HG02840 (cell line): ENCODE results near the gene A4GNT.
"Not testable (repeated sequence)": the region's sequence is repeated elsewhere in the genome, so short reads cannot be mapped to it uniquely, and the experiment has no call there.

Source experiments
- ATAC-seq: cut with Tn5 transposase; IDR thresholded peaks from one replicate; pipeline ENCODE4 v1.9.1; 2021; ENCODE audit warnings: mild to moderate bottlenecking, moderate library complexity, moderate number of reproducible peaks; ENCODE audit not compliant: unreplicated experiment, low FRiP score

Gene A4GNT

DNA sequence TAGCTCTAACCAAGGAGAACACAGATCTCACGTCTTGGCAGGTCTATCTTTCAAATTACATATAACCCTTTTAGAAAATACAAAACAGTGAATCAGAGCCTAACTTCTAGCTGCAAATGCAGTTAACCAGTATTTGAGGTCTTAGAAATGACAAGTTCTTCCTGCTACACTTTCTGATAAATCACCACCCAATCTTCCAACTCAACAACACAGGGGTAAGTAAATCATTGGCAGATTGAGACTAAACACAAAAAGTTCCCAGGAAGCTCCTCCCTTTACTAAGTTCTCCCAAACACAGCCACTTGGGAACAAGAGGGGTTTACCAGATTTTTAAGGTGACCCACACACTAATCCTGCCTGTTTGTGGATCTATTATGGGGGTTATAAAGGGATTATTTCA is at the start of gene A4GNT:
Gene A4GNT, minus strand, starts transcription at position 152 of the 400 bp plus-strand sequence. CDS start 1,134 bp downstream, outside the sequence.
- ATAC-seq: no peak

DNA sequence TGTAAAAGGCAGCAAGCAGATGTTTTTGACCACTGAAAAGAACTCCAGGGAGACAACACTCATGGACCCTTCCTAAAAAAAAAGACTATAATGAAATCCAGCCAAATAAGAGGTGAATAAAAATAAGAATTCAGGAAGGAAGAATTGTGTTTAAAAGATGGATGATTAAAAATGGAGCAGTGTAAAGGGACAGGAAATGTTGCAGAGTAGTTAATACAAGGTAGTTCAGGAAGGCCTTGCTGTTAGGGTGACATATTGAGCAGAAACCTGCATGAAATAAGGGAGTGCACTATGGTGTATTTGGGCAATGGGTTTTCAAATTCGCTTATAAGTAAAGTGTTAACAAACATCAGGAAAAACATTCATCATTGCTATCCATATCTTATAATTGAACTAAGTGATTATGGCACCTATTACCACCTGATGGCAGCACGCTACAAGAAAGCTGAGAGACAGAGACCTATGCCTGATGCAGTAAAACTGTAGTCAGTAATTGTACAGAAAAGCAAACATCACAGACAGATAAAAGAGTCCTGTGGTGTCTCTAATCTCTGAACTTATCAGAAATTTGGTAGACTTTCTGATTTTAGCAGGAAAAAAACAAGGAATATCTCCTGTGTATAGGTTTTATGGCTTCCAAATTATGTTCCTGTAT is 48.3 kb upstream of the A4GNT start:
- no peak for ATAC-seq

DNA sequence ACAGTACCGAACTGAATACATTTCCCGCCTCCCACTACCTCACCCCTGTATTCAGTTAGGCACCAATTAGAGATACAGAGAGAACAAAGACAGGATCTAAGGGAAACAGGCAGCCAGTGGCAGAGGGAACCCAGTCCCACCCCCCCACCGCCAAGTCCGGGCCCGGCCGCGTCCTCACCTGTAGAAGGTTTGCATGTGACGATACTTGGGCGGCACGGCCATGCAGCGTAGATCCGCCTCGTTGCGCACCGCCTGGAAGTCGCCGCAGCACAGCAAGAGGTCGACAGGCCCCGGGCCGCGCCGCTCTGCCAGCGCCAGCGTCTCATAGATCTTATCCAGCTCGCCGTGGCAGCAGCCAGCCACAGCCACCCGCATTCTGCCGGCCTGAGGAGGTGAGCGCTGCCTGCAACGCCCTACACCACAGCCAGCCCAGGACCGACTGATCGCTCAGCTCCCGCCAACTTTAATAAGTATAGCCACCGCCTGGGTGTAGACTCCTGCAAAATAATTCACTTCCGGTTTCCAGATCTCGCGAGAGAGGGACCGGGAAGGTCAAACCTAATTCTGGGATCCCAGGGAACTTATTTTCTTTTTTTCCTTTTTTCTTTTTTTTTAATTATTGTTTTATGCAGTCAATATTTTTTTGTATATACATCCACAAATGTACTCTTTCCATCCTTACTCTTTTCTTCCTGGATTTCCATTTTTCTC is 42.4 kb upstream of the A4GNT start, which contains the start of gene DBR1:
Gene DBR1, minus strand, starts transcription at position 501 of the 711 bp plus-strand sequence. Its CDS starts 126 bp downstream, at position 375.
- peak; percentile 93 for ATAC-seq

DNA sequence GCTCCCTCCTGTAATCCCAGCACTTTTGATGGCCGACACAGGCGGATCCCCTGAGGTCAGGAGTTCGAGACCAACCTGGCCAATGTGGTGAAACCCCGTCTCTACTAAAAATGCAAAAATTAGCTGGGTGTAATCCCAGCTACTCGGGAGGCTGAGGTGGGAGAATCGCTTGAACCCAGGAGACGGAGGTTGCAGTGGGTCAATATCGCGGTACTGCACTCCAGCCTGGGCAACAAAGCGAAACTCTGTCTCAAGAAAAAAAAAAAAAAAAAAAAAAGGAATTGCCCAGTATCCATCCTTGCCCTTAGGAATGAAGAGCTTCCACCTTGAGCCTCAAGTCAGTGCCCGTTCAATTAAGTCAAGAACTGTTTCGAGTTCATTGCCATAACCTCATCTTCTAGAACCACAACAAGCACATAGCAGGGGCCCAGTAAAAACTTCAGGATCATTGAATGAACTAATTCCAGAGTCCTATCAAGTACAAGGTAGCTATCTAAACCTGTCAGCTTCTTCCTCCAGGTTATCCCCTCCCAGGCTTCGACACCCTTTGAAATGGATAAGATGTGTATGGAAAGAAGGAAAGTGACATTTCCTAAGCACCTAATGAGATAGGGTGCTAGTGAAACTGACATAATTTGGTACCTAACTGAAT is 41.7 kb upstream of the A4GNT start:
- no peak for ATAC-seq

DNA sequence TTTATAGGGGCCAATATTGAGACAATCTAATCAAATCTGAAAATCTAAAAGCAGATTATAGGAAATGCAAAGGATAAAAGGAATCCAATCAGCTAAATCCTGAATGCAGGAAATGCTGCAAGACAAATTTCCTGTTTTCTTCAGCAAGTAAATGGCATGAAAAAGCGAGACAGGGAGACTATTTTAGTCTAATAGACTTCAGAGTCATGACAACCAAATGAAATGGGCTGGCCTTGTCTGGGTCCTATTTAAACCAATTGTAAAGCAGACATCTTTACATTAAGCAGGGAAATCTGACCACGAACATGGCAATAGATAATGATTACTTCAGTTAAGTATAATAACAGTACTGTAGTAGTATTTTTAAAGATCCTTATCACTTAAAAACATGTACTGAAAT is 40.4 kb upstream of the A4GNT start:
- no peak for ATAC-seq

DNA sequence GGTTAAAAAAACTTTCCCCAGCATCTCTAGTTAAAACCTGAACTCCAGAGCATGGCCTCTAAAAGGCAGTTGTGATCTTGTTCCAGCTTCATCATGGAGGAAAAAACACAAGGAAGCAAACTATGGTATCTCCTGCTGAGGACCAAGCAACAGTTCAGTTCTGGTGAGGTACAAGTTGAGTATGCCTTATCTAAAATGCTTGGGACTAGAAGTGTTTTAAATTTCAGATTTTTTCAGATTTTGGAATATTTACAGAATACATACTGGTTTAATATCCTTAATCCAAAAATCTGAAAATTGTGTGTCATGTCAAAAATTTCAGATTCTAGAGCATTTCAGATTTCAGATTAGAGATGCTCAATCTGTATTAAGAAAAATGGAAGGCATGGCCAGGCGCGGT is 32.9 kb upstream of the A4GNT start:
- ATAC-seq: no peak

DNA sequence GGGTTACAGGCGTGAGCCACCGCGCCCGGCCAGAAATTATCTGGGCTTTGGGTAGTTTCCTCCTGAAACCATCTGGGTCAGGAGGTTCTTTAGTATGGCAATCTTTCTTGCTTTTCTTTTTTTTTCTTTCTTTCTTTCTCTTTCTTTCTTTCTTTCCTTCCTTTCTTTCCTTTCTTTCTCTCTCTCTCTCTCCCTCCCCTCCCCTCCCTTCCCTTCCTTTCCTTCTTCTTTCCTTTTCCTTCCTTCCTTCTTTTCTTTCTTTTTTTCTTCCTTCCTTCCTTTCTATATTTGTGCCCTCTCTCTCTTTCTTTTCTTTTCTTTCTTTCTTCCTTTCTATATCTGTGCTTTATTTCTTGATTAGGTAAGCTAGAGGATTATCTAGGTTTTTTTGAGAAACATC is 25.6 kb upstream of the A4GNT start:
- ATAC-seq: no peak

DNA sequence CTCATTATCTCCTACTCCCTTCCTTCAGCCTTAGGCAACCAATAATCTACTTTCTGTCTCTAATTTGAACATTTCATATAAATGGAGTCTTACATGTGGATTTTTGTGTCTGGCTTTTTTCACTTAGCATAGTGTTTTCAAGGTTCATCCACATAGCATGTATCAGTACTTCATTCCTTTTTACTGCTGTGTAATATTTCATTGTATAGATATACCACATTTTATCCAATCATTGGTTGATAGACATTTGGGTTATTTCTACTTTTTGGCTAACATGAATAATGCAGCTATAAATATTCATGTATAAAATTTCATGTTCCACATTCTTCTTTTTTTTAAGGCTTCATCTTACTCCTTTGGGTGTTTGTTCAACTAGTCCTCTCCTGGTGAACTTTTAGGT is 22.3 kb upstream of the A4GNT start:
- ATAC-seq: no peak

DNA sequence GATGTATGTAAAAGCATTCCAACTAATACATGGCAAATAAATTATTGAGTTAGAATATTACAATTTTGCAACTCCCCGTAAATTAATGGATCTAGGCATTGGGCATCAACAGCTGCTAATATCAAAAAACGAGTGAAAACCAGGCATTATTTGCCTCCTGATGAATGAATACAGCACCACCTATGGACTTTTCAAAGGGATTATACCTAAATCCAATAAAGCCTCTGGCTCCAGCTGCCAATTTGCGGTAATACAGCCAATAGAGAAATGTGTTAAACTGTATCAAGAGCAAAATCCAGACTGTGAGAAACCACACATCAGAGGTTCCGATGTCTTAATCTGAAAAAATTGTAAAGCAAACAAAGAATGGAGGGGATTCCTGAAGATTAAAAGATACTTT is 16.3 kb upstream of the A4GNT start:
- ATAC-seq: no peak

DNA sequence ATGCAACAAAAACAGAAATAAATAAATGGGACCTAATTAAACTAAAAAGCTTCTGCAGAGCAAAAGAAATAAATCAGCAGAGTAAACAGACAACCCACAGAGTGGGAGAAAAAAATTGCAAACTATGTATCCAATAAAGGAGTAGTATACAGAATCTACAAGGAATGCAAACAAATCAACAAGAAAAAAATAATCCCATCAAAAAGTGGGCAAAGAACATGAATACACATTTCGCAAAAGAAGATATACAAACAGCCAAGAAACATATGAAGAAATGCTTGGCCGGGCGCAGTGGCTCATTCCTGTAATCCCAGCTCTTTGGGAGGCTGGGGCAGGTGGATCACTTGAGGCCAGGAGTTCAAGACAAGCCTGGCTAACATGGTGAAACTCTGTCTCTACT is 10.0 kb upstream of the A4GNT start:
- ATAC-seq: not testable (repeated sequence)

DNA sequence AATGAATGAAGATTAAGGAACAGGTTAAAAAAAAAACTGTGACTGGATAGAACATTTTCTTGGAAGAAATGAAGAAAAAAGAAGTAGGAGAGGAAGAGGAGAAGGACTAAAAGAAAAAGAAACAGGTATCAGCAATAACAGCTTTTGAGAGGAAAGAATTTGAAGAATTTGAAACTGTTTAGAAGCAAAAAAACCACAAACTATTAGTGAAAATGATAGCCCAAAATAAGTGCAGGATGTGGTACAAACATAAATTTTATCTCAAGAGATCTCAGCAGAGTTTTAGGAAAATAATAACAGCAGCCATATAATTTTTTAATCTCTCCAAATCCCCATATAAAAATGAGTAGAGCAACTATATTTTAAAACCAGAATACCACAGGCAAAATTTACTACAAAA is 8.8 kb upstream of the A4GNT start:
- no peak for ATAC-seq

DNA sequence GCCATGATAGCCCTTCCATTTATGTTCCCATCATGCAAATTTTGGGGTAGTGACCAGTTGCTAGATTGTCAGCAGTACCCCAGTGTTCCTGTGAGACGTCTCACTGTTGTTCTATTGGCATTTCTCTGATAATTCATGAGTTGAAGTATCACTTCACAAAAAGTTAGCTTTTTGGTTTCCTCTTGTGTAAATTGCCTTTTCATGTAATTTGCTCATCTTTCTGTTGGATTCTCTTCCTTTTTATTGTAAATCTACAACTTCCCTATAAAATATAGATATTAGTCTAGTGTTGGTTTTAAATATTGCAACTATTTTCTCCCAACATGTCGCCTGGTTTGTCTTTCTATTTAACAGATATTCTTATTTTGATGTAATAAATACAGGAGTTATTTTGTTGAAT is 7.5 kb upstream of the A4GNT start:
- ATAC-seq: no peak

DNA sequence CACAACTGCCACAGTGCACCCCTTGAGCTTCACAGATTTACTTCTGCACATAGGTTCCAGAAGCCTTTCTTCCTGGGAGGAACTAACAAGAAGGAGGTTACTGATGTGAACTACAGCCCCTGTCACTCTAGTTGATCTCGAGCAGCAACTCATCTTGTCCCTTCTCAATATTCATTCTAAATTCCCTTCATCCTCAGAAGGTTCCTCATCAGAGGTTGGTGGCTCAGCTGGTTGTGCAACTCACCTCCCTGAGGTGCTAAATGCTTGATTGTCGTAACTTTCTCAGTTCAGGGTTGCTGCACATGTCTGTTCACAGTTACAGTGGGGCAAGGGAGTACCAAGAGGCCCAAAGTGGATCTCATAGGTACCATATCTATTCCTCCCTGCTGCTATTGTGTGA is 5.7 kb upstream of the A4GNT start:
- no peak for ATAC-seq

DNA sequence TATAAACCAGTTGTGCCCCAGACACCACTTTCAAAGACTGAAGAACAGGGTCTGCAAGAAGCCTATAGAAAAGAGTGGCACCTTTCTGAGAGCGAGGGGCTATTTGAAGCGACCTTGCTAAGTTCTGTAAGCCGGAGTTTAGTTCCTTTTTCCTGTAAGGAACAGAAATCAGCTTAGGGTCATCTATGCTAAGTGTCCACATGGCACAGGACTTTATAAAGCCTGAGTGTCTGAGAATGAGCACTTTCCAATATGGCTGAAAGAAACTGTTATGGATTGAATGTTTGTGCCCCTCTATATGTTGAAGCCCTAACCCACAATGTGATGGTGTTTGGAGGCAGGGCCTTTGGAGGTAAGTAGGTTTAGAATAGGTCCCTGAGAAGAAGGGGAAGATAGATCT is 4.0 kb upstream of the A4GNT start:
- ATAC-seq: no peak

DNA sequence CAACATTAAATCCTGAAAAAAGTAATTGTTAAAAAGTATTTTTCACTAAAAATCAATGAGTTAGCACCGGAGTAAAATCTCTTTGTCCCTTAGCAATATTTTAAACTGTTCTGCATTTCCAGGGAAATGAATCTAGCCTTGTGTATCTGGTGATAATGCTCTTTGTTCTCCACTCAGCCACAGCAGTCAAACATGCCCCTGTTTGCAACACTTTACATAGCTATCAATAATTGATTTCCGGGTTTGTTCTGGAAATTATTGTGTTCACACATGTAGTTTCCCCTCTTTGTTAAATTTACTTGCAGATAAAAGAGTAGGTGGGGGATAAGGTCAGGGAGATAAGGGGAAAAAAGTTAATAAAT is 3.6 kb upstream of the A4GNT start:
- no peak for ATAC-seq

DNA sequence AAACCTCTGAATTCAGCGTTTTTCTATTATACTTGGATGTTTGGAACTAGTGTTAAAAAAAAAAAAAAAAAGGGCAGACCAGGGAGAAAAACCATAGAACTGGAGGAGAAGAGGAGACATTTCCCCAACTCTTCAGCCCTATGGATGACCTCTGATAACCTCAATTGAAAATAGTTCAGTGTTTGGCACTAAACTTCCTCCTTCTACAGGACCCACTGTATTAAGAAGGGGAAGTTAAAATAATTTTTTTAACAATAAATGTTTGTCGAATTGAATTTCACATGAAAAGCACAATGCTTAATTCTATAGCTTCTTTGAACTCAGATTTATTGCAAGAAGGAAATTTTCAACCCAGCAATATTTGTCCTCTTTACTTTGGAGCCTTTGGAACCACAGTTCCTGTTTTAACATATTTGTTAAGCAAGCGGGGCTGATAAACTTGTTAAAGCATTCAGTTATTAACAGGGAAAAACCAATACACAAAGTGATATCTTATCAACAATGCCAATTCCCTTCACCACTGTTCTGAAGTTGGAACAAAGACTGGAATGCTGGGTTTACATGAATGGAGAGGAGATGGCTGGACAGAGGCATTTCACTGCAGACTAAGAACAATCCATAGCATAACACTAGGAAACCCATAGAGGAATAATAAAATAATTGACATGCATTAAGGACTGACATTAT is 3.1 kb upstream of the A4GNT start:
- no peak for ATAC-seq

DNA sequence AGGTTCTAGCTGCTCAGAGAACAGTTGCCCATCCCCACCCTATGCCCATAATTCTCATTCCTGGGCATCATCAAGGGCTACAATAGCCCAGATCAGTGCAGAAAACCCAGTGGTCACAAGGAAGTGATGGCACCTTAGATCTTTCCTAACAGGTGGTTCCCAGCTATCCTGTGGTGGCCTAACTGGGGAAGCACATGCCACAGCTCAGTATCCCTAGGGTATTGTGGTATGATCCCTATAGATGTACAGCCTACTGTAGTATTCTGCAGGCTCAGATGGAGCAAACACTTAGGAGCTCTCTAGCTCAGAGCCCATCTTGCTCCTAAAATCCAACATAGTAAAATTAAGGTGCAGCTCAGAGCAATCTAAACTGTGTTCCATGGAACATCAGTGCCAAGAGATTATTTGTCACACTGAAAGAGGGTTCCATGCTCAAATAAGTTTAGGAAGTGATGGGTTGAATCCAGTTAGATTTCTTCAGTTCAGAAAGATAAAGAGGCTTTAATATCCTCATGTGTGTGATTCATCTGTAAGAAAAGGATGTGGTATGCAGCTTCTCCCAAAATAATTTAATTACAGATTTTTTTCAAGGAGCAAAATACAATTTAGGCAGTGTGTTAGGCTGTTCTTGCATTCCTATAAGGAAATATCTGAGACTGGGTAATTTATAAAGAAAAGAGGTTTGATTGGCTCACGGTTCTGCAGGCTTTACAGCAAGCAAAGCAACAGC is 4.4 kb downstream of the A4GNT start:
- ATAC-seq: no peak

DNA sequence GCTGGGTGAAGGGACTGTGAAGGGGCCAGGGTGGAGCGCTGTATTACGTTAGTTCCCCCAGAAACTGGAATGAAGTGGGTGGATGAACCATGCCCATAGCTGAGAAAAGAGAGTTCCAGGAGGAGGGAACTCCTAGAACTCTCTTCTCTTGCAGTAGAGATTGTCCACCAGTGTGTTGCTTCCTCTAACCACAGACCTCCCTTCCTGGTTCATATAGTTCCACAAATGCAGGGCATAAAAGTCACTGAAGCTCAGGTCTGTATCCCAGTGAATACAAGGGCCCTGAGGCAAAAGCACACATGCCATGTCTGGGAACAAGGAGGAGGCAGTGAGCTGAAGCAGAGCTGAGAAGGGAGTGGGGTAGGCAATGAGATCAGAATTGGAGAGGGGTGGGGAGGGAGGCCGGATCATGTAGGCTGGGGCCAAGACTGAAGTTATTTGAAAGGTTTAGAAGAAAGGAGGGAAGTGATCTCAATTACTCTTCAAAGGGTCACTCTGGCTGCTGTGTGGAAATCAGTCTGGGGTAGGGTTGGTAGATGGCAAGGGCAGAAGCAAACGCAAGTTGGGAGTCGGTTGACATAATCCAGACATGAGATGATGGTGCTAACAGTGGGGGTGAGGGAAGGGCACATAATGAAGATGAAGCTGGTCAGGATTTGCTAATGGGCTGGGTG is 6.5 kb downstream of the A4GNT start:
- no peak for ATAC-seq

DNA sequence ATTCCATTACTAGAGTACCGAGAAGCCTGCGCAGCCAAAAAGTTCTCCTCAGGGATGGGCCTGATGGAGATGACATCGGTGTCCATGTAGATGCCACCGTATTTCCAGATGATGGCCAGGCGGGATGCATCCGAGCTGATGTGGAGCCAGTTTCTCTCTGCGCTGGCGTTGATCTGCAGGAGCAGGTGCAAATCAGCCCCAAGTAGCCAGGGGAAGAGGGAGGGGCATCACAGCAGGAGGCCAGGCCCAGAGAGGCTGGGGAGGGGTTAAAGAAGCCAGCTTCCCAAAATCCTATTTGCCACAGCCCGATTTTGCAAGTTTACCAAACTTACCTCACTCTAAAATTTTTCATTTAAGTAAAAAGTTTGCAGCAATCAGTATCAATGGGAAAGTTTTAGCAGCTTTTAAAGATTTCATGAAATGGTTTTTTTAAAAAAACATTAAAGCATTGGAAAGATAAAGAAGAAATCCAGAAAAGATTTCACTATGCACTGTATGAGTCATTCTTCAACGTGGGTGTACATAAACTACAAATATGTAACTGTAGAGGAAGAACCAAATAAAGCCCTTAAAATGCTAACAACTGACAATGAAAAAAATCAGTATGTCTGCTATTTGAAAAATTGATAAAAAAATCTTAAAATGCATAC is 7.4 kb downstream of the A4GNT start:
- ATAC-seq: no peak

DNA sequence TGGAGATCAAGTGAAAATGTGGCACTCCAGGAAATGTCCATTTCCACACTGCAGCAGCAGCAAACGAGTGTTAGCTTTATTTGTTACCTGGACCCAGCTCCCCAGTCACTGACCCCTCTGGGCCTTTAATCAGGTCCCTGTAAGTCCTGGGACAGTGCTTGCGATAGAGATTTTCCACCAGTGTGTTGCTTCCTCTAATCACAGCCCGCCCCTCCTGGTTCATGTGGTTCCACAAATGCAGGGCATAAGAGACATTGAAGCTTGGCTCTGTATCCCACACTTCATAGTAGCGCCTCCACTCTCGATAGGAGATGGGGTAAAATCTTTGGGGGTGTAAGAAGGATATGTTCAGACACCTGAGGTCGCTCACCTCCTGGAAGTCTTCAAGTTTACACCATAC is 8.0 kb downstream of the A4GNT start:
- ATAC-seq: no peak
